NT2/D1 (cell line): ENCODE results near the gene RAB43.
"Not testable (repeated sequence)": the region's sequence is repeated elsewhere in the genome, so short reads cannot be mapped to it uniquely, and the experiment has no call there.

Experiments
- DNase-seq: peaks from one replicate; pipeline ENCODE4 v3.0.0-alpha.2; 2011; ENCODE audit warnings: low read depth, low spot score
- H3K27me3 ChIP-seq: 2 replicates; pipeline ENCODE4 v1.6.0; 2011; ENCODE audit warnings: mild to moderate bottlenecking; ENCODE audit not compliant: insufficient read length, insufficient read depth
- H3K36me3 ChIP-seq: 2 replicates; pipeline ENCODE4 v1.6.1; 2011; ENCODE audit warnings: mild to moderate bottlenecking, low read length, mixed read lengths; ENCODE audit not compliant: insufficient read depth, insufficient read length
- H3K4me1 ChIP-seq: 2 replicates; pipeline ENCODE4 v1.5.1; 2011; ENCODE audit not compliant: insufficient read depth, insufficient read length
- H3K4me3 ChIP-seq: 2 replicates; pipeline ENCODE4 v1.5.1; 2011; ENCODE audit warnings: low read depth; ENCODE audit not compliant: insufficient read length
- H3K9ac ChIP-seq: 2 replicates; pipeline ENCODE4 v1.6.0; 2011; ENCODE audit warnings: low read depth; ENCODE audit not compliant: insufficient read length
- H3K9me3 ChIP-seq: 2 replicates; pipeline ENCODE4 v1.5.1; 2011; ENCODE audit warnings: mild to moderate bottlenecking, low read length; ENCODE audit not compliant: insufficient read depth
- SUZ12 ChIP-seq: IDR thresholded peaks from 2 replicates; pipeline ENCODE4 v1.6.1; 2011; ENCODE audit not compliant: insufficient read length, insufficient read depth; ENCODE audit errors: extremely low read depth
- YY1 ChIP-seq: IDR thresholded peaks from 2 replicates; pipeline ENCODE4 v1.6.1; 2011; ENCODE audit not compliant: insufficient read length, insufficient read depth
- ZNF274 ChIP-seq: IDR thresholded peaks from 2 replicates; pipeline ENCODE4 v1.6.1; 2011; ENCODE audit warnings: mild to moderate bottlenecking, low read depth, low read length

The RAB43 gene

DNA sequence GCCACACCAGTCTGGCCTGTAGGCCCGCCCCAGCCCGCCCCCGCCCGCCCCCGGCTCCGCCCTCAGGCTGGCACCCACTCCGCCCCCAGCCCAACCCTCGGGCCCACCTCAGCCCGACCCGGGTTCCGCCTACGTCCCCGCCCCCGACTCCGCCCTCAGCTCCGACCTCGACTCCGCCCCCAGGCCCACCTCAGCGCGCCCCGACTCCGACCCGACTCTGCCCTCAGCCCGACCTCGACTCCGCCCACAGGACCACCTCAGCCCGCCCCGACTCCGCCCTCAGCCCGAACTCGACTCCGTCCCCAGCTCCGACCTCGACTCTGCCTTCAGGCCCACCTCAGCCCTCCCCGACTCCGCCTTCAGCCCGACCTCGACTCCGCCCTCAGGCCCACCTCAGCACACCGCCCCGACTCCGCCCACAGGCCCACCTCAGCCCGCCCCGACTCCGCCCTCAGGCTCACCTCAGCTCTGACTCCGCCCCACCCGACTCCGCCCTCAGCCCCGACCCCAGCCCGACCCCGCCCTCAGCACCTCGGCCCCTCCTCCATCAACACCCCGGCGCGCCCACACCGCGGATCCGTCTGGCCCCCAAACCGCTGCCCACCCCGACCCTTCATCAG is at the start of gene RAB43:
Gene RAB43, minus strand, starts transcription at position 13 of the 620 bp plus-strand sequence. CDS start 315 bp downstream, outside the sequence.
- DNase-seq, result peak; percentile 94

DNA sequence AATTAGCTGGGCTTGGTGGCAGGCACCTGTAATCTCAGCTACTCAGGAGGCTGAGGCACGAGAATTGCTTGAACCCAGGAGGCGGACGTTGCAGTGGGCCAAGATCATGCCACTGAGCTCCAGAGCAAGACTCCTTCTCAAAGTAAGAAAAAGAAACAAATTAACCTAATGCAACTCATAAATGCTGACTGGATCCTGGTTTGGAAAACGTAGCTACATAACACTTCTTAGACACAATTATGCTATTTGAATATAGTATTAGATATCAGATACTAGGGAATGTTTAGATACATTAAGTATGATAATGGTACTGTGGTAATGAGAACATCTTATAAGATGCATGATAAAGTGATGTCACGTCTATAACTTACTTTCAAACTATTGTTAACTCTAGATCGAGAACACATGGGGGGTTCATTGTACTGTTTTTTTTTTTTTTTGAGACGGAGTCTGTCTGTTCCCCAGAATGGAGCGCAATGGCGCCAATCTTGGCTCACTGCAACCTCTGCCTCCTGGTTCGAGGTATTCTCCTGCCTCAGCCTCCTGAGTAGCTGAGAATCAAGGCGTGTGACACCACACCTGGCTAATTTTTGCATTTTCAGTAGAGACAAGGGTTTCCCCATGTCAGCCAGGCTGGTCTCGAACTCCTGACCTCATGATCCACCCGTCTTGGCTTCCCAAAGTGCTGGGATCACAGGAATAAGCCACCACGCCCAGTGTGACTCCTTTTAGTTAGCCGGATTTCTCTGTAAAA is 45.2 kb upstream of the RAB43 start:
- Histone ChIP-seq H3K4me1 (no peaks in the 10 kb centered on the region), H3K4me3 (no peak overlapping the region), H3K9me3 (no peaks in the 10 kb centered on the region), H3K9ac (no peak overlapping the region), H3K27me3 (no peaks in the 10 kb centered on the region), H3K36me3 (peaks cover 57% of the 10 kb centered on the region)
- no peak for TF ChIP-seq SUZ12
- TF ChIP-seq YY1, result no peak
- no peak for TF ChIP-seq ZNF274
- DNase-seq, result no peak

More for the DNA sequence above, at the start of gene RAB43:
- TF ChIP-seq YY1, result no peak
- Histone ChIP-seq H3K4me3 (peak within 1 kb of the TSS; percentile 79), H3K9me3 (no peaks in the 10 kb centered on the region), H3K9ac (peak within 1 kb of the TSS; percentile 87), H3K4me1 (peaks cover 20% of the 10 kb centered on the region), H3K27me3 (peaks cover 4% of the 10 kb centered on the region), H3K36me3 (peaks cover 15% of the 10 kb centered on the region)

DNA sequence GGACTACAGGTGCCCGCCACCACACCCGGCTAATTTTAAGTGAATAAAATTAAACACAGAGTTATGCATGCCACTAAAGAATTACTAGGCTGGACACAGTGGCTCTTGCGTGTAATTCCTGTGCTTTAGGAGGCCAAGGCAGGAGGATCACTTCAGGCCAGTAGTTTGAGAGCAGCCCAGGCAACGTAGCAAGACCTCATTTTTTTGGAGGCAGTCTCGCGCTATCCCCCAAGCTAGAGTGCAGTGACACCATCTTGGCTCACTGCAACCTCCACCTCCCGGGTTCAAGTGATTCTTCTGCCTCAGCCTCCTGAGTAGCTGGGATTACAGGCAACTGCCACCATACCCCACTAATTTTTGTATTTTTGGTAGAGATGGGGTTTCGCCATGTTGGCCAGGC is 44.0 kb upstream of the RAB43 start:
- not testable (repeated sequence) for H3K9ac ChIP-seq, H3K9me3 ChIP-seq, H3K27me3 ChIP-seq, DNase-seq, H3K4me3 ChIP-seq, H3K4me1 ChIP-seq
- H3K36me3 ChIP-seq, result peaks cover 46% of the 10 kb centered on the region

DNA sequence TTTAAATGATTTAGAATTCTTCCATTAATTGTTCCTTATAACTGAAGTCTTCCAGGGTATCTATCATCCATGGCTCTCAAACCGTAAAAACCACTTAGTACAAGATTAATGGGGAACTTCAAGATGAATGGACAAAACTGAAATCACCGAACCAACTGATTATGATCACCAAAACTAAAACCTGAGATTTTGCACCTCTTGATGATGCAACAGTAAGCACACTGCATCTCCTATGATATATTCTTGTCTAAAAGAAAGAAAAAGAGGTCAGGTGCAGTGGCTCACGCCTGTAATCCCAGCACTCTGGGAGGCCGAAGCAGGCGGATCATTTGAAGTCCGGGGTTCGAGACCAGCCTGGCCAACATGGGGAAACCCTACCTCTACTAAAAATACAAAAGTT is 42.9 kb upstream of the RAB43 start:
- H3K4me1 ChIP-seq, result no peaks in the 10 kb centered on the region
- DNase-seq, result no peak
- no peaks in the 10 kb centered on the region for H3K27me3 ChIP-seq
- H3K9me3 ChIP-seq, result no peaks in the 10 kb centered on the region
- no peak overlapping the region for H3K9ac ChIP-seq
- peaks cover 35% of the 10 kb centered on the region for H3K36me3 ChIP-seq
- H3K4me3 ChIP-seq, result no peak overlapping the region
- TF ChIP-seq YY1 (no peak), ZNF274 (no peak), SUZ12 (no peak)

DNA sequence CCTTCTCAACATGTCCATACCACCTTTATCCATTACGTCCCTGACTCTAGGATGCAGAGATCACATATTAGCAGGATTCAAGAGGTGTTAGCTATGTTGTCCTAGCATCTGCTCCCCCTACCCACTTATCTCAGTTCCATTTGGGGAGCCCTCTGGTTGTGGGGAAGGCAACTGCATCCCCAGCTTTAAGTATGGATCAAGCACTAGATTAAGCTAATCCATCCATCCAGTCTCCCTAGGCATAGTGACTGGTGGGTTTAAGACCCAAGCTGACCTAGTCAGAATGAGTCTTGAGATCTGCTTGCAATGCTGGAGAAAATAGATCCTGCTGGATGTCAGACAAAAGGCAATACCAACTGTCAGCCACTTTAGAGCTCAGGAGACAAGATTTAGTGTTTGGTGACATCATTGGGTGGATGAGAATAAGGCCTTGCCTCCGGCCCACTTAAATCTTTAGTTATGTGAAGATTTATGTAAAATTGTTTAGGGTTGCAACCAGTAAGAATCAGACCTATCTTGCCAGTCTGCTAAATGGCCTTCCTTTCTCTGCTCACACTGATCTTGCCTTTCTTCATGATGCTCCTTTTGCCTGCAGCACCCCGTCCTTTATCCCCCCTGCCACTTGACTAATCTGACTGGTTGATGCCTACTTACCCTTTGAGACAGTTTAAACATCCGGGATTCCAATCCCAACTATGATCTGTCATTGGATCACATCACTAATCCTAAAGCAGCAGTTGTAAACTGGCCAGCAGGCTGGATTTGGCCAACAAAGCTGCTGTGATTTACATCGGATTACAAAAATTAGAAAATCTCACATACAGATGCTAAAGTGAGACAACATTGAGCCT is 41.4 kb upstream of the RAB43 start:
- Histone ChIP-seq H3K27me3 (no peaks in the 10 kb centered on the region), H3K36me3 (peaks cover 36% of the 10 kb centered on the region), H3K9me3 (no peaks in the 10 kb centered on the region), H3K9ac (peak overlapping the region; percentile 89), H3K4me3 (no peak overlapping the region), H3K4me1 (no peaks in the 10 kb centered on the region)
- no peak for DNase-seq
- TF ChIP-seq YY1 (no peak), SUZ12 (no peak)

DNA sequence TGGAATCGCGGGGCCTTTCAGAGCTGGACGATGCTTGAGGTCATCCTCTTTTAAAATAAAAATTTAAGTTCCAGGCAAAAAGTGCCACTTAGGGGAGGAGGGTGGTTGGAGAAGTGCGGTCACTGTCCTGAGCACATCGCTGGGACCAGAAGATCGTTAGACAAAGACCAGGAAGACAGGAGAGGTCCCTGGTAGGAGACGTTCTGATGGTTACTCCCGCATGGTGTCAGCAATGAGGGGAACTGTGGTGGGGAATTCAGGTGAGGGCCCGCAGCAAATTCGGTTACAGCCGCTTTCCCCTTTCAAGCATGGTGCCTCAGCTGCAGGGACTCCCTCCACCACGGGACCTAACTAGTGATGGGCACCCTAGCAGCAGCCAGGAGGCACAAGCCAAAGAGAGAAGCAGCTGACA is 40.3 kb upstream of the RAB43 start:
- Histone ChIP-seq H3K4me1 (no peaks in the 10 kb centered on the region), H3K4me3 (peak overlapping the region; percentile 81), H3K36me3 (peaks cover 35% of the 10 kb centered on the region), H3K9ac (peak overlapping the region; percentile 89), H3K9me3 (no peaks in the 10 kb centered on the region), H3K27me3 (no peaks in the 10 kb centered on the region)
- TF ChIP-seq YY1, result no peak
- no peak for DNase-seq
